SK-N-SH treated with all-trans-retinoic acid at 6 μM for 48 hours (cell line): ENCODE data around the gene MSRB1.

Experiments
- ATAC-seq: fragments of 200-7000 bp; cut with Tn5 transposase; 3 replicates; pipeline ENCODE4 v1.9.1; 2020; ENCODE audit warnings: mild to moderate bottlenecking, moderate library complexity
- ARNTL ChIP-seq: fragments of 450-650 bp; formaldehyde crosslinking; IDR thresholded peaks from 2 replicates; pipeline ENCODE4 v1.5.0; 2020; ENCODE audit warnings: low read depth, mild to moderate bottlenecking, moderate library complexity, borderline replicate concordance
- BACH2 ChIP-seq: fragments of 250-450 bp; sonication (Bioruptor Pico); IDR thresholded peaks from 2 replicates; pipeline ENCODE4 v1.9.0; 2021; ENCODE audit warnings: mild to moderate bottlenecking, borderline replicate concordance
- CREB5 ChIP-seq: fragments of 250-450 bp; sonication (Bioruptor Pico); IDR thresholded peaks from 2 replicates; pipeline ENCODE4 v1.5.1; 2020; ENCODE audit warnings: low read depth, mild to moderate bottlenecking, moderate library complexity
- CSDC2 ChIP-seq: fragments of 250-450 bp; sonication (Bioruptor Pico); IDR thresholded peaks from 2 replicates; pipeline ENCODE4 v1.5.0; 2020; ENCODE audit warnings: mild to moderate bottlenecking, moderate library complexity
- ESRRG ChIP-seq: fragments of 250-450 bp; sonication (Bioruptor Pico); IDR thresholded peaks from 2 replicates; pipeline ENCODE4 v1.6.1; 2021; ENCODE audit warnings: mild to moderate bottlenecking
- ISL1 ChIP-seq: fragments of 250-450 bp; sonication (Bioruptor Pico); IDR thresholded peaks from 2 replicates; pipeline ENCODE4 v2.1.2; 2022; ENCODE audit warnings: mild to moderate bottlenecking, moderate library complexity
- OSR1 ChIP-seq: fragments of 250-450 bp; sonication (Bioruptor Pico); IDR thresholded peaks from 2 replicates; pipeline ENCODE4 v1.8.0; 2022; ENCODE audit warnings: moderate library complexity, mild to moderate bottlenecking, inconsistent platforms
- PATZ1 ChIP-seq: fragments of 250-450 bp; sonication (Bioruptor Pico); IDR thresholded peaks from 2 replicates; pipeline ENCODE4 v1.8.0; 2020; ENCODE audit warnings: mild to moderate bottlenecking, moderate library complexity, borderline replicate concordance
- POU6F1 ChIP-seq: fragments of 250-450 bp; sonication (Bioruptor Pico); IDR thresholded peaks from 2 replicates; pipeline ENCODE4 v1.8.0; 2021; ENCODE audit warnings: low read depth, mild to moderate bottlenecking, moderate library complexity, borderline replicate concordance
- PPARA ChIP-seq: fragments of 250-450 bp; sonication (Bioruptor Pico); IDR thresholded peaks from 2 replicates; pipeline ENCODE4 v1.5.0; 2020; ENCODE audit warnings: mild to moderate bottlenecking, borderline replicate concordance
- RARB ChIP-seq: fragments of 250-450 bp; sonication (Bioruptor Pico); IDR thresholded peaks from 2 replicates; pipeline ENCODE4 v1.8.0; 2021; ENCODE audit warnings: mild to moderate bottlenecking, moderate library complexity
- SNAI2 ChIP-seq: fragments of 250-450 bp; sonication (Bioruptor Pico); IDR thresholded peaks from 2 replicates; pipeline ENCODE4 v1.5.0; 2020; ENCODE audit warnings: mild to moderate bottlenecking, moderate library complexity
- TCF4 ChIP-seq: fragments of 250-450 bp; sonication (Bioruptor Pico); IDR thresholded peaks from 2 replicates; pipeline ENCODE4 v1.8.0; 2021; ENCODE audit warnings: mild to moderate bottlenecking, moderate library complexity, borderline replicate concordance
- TOX ChIP-seq: fragments of 250-450 bp; sonication (Bioruptor Pico); IDR thresholded peaks from 2 replicates; pipeline ENCODE4 v1.8.0; 2021; ENCODE audit warnings: mild to moderate bottlenecking, moderate library complexity, borderline replicate concordance
- ZC3H10 ChIP-seq: fragments of 250-450 bp; sonication (Bioruptor Pico); IDR thresholded peaks from 2 replicates; pipeline ENCODE4 v1.5.1; 2021; ENCODE audit warnings: mild to moderate bottlenecking, moderate library complexity
- ZFP3 ChIP-seq: fragments of 250-450 bp; sonication (Bioruptor Pico); IDR thresholded peaks from 2 replicates; pipeline ENCODE4 v1.5.0; 2020; ENCODE audit warnings: mild to moderate bottlenecking, moderate library complexity
- ZFP30 ChIP-seq: fragments of 450-650 bp; formaldehyde crosslinking; IDR thresholded peaks from 2 replicates; pipeline ENCODE4 v1.5.0; 2022; ENCODE audit warnings: mild to moderate bottlenecking, moderate library complexity
- ZNF565 ChIP-seq: fragments of 450-650 bp; formaldehyde crosslinking; conservative IDR thresholded peaks from 2 replicates; pipeline ENCODE4 v1.5.0; 2020; ENCODE audit warnings: low read depth, mild to moderate bottlenecking, moderate library complexity
- ZNF70 ChIP-seq: fragments of 450-650 bp; formaldehyde crosslinking; IDR thresholded peaks from 2 replicates; pipeline ENCODE4 v1.5.0; 2020; ENCODE audit warnings: mild to moderate bottlenecking, moderate library complexity
- ZNF8 ChIP-seq: fragments of 450-650 bp; formaldehyde crosslinking; IDR thresholded peaks from 2 replicates; pipeline ENCODE4 v1.5.0; 2020; ENCODE audit warnings: mild to moderate bottlenecking, moderate library complexity
- TF ChIP-seq, protein P1 (sequence below): fragments of 250-450 bp; sonication (Bioruptor Pico); IDR thresholded peaks from 2 replicates; pipeline ENCODE4 v1.5.1; 2021; ENCODE audit warnings: mild to moderate bottlenecking, moderate library complexity

MSRB1 gene

GRCh38 chr16:1979271-1980029 is 36.5 kb upstream of the MSRB1 start (continued):
- TF ChIP-seq CREB5 (CRISPR knock-in tag), result no peak

DNA sequence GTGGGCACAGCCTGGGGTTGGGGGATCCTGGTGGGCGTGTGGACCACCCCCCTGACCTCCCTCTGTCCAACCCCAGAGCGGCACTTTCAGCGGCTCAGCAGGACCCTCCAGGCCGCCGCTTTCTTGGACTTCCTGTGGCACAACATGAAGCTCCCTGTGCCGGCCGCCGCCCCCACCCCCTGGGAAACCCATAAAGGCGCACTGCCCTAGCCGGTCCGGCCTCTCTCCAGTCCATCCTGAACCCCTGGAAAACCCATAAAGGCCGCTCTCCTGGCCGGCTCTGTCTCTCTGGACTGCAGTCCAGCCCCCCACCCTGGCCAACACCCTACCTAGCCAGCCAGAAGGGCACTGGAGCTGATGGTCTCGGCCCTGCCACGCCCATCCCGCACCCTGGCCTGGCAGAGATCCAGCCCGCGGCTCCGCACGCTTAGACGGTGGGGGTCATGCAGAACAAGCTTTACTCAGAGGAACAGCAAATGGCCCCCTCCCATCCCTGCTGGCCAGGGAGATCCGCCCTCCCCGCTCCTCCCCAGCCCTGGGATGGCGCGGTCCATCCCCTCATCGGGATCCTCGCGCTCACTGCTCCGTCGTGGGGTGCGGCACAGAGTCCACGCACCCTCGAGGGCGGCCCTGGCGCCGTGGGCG is 35.6 kb upstream of the MSRB1 start:
- TF ChIP-seq ZFP30 (no peak), PPARA (no peak)
- no peak for ATAC-seq

- no peak for ATAC-seq
- TF ChIP-seq ISL1 (CRISPR knock-in tag) (no peak), ZNF70 (no peak), POU6F1 (CRISPR knock-in tag) (no peak), SNAI2 (CRISPR knock-in tag) (no peak), TOX (no peak), ESRRG (CRISPR knock-in tag) (no peak), PATZ1 (CRISPR knock-in tag) (no peak), ZFP30 (no peak), ZNF565 (CRISPR knock-in tag) (no peak), ARNTL (no peak), ZFP3 (CRISPR knock-in tag) (no peak), ZNF8 (no peak), RARB (no peak), CSDC2 (CRISPR knock-in tag) (no peak), CREB5 (CRISPR knock-in tag) (no peak), TCF4 (CRISPR knock-in tag) (no peak)
These were observed 34.9 kb upstream of the MSRB1 start for GRCh38 chr16:1977875-1978268.

GRCh38 chr16:1976951-1977874 is 34.2 kb upstream of the MSRB1 start:
- no peak for TF ChIP-seq ZFP30
- no peak for TF ChIP-seq ARNTL
- TF ChIP-seq, protein P1, sequence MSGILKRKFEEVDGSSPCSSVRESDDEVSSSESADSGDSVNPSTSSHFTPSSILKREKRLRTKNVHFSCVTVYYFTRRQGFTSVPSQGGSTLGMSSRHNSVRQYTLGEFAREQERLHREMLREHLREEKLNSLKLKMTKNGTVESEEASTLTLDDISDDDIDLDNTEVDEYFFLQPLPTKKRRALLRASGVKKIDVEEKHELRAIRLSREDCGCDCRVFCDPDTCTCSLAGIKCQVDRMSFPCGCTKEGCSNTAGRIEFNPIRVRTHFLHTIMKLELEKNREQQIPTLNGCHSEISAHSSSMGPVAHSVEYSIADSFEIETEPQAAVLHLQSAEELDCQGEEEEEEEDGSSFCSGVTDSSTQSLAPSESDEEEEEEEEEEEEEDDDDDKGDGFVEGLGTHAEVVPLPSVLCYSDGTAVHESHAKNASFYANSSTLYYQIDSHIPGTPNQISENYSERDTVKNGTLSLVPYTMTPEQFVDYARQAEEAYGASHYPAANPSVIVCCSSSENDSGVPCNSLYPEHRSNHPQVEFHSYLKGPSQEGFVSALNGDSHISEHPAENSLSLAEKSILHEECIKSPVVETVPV (CRISPR knock-in tag), result no peak
- no peak for TF ChIP-seq ZNF8
- no peak for TF ChIP-seq OSR1 (CRISPR knock-in tag)
- no peak for TF ChIP-seq ZNF70
- no peak for TF ChIP-seq ZC3H10 (CRISPR knock-in tag)
- TF ChIP-seq PPARA, result no peak
- no peak for TF ChIP-seq ESRRG (CRISPR knock-in tag)
- TF ChIP-seq SNAI2 (CRISPR knock-in tag), result no peak
- no peak for TF ChIP-seq BACH2
- no peak for TF ChIP-seq ISL1 (CRISPR knock-in tag)
- no peak for TF ChIP-seq CREB5 (CRISPR knock-in tag)
- ATAC-seq, result no peak
